Suprapubic skin (tissue), 4 donors: ENCODE results near the gene PRDX5.

Experiments
- CTCF ChIP-seq, 2 donors: fragments of 200-600 bp in 1 of 2; fragments of 450-650 bp in 1 of 2; sonication (generic) in 1 of 2; IDR thresholded peaks; one replicate each; pipeline ENCODE4 v1.5.1; 2016 to 2019; ENCODE audit warnings: antibody characterized with exemption in 2 of 2, mild to moderate bottlenecking in 1 of 2, moderate library complexity in 1 of 2
- EP300 ChIP-seq: sonication (generic); formaldehyde crosslinking; IDR thresholded peaks from one replicate; pipeline ENCODE4 v1.6.1; 2017; ENCODE audit warnings: antibody characterized with exemption
- POLR2A ChIP-seq, 2 donors: fragments of 450-650 bp; IDR thresholded peaks; one replicate each; pipeline ENCODE4 v1.6.1; 2017; ENCODE audit warnings: antibody characterized with exemption in 2 of 2, mild to moderate bottlenecking in 2 of 2, moderate library complexity in 2 of 2
- POLR2AphosphoS5 ChIP-seq, 3 donors: sonication (generic); formaldehyde crosslinking; IDR thresholded peaks; one replicate each; pipeline ENCODE4 v1.6.1; 2017; ENCODE audit warnings: antibody characterized with exemption in 3 of 3

- TF ChIP-seq CTCF (IDR thresholded peaks at IDR 0.05) (no peak), POLR2A (IDR thresholded peaks at IDR 0.05) (no peak), EP300 (no peak), POLR2AphosphoS5 (IDR thresholded peaks at IDR 0.05) (no peak)
Observed at GRCh38 chr11:64313491-64314145, 4.3 kb upstream of the PRDX5 start.
